CD14-positive monocyte (primary cell): ENCODE results near the gene RIPK1. TPM values are rescaled to one million over a fixed set of nuclear protein-coding genes. Genes with fewer than 3 reads are reported as not detected.

Source experiments
- DNase-seq, 3 donors: peaks; one replicate each; pipeline ENCODE4 v3.0.0-alpha.2; 2011 to 2022
- H2AFZ ChIP-seq: 2 replicates; pipeline ENCODE4 v1.6.0; 2012; ENCODE audit warnings: mild to moderate bottlenecking, low read depth, low read length, inconsistent platforms; ENCODE audit not compliant: insufficient read depth, poor library complexity, severe bottlenecking
- H3K27ac ChIP-seq, 2 donors: 1 replicate in 1 of 2; 2 replicates in 1 of 2; pipeline ENCODE4 v1.5.1; 2012 to 2013; ENCODE audit warnings: low read length in 2 of 2, control low read depth in 1 of 2, inconsistent platforms in 1 of 2, low read depth in 1 of 2, mild to moderate bottlenecking in 1 of 2
- H3K27me3 ChIP-seq, 2 donors: one replicate each; pipeline versions ENCODE4 v1.6.0 to v1.6.1; 2011 to 2013; ENCODE audit warnings: low read length in 2 of 2; ENCODE audit not compliant: control insufficient read depth in 2 of 2, insufficient read depth in 2 of 2
- H3K36me3 ChIP-seq, 2 donors: replicated peaks in 1 of 2; 1 replicate in 1 of 2; 2 replicates in 1 of 2; pipeline versions ENCODE4 v1.5.1 to v1.6.1; 2012 to 2013; ENCODE audit warnings: low read length in 2 of 2, control low read depth in 1 of 2, inconsistent platforms in 1 of 2, mild to moderate bottlenecking in 1 of 2; ENCODE audit not compliant: insufficient read depth in 2 of 2, control insufficient read depth in 1 of 2
- H3K4me1 ChIP-seq, 2 donors: 1 replicate in 1 of 2; 2 replicates in 1 of 2; pipeline versions ENCODE4 v1.5.1 to v1.6.1; 2012 to 2013; ENCODE audit warnings: low read length in 2 of 2, control low read depth in 1 of 2, inconsistent platforms in 1 of 2, mild to moderate bottlenecking in 1 of 2, moderate library complexity in 1 of 2; ENCODE audit not compliant: insufficient read depth in 2 of 2, control insufficient read depth in 1 of 2
- H3K4me2 ChIP-seq: replicated peaks from 2 replicates; pipeline ENCODE3; 2012; ENCODE audit warnings: low read length, moderate library complexity, mild to moderate bottlenecking; ENCODE audit not compliant: poor library complexity, severe bottlenecking; ENCODE audit errors: extremely low read depth
- H3K4me3 ChIP-seq, 3 experiments: fragments of 200-600 bp in 1 of 3; sonication (generic) in 1 of 3; replicated peaks in 1 of 3; 1 replicate in 2 of 3; 2 replicates in 1 of 3; pipeline ENCODE4 v1.5.1; 2011 to 2013; ENCODE audit warnings: low read length in 3 of 3, mild to moderate bottlenecking in 3 of 3, control low read depth in 2 of 3, low read depth in 2 of 3, inconsistent platforms in 1 of 3, moderate library complexity in 1 of 3
- H3K79me2 ChIP-seq: 2 replicates; pipeline ENCODE4 v1.6.0; 2012; ENCODE audit warnings: mild to moderate bottlenecking, control low read depth, inconsistent platforms, low read length, moderate library complexity; ENCODE audit not compliant: insufficient read depth
- H3K9ac ChIP-seq: 2 replicates; pipeline ENCODE4 v1.6.0; 2017; ENCODE audit warnings: low read length, mild to moderate bottlenecking; ENCODE audit not compliant: insufficient read depth, poor library complexity, severe bottlenecking
- H3K9me3 ChIP-seq, 2 donors: replicated peaks in 1 of 2; 1 replicate in 1 of 2; 2 replicates in 1 of 2; pipeline versions ENCODE4 v1.5.1 to v1.6.1; 2012 to 2013; ENCODE audit warnings: low read length in 2 of 2, control low read depth in 1 of 2; ENCODE audit not compliant: control insufficient read depth in 1 of 2, insufficient read depth in 1 of 2
- H4K20me1 ChIP-seq: 2 replicates; pipeline ENCODE4 v1.6.0; 2012; ENCODE audit warnings: mild to moderate bottlenecking, low read length, control low read depth, moderate library complexity; ENCODE audit not compliant: insufficient read depth
- H3K27ac Mint-ChIP-seq, 7 donors: one replicate each; pipeline ENCODE4 v1.8.0; 2020; ENCODE audit warnings: mild to moderate bottlenecking in 7 of 7, mixed read lengths in 7 of 7, moderate library complexity in 6 of 7, inconsistent platforms in 2 of 7
- H3K27me3 Mint-ChIP-seq, 3 donors: one replicate each; pipeline ENCODE4 v1.8.0; 2021 to 2022; ENCODE audit warnings: low read depth in 3 of 3, mild to moderate bottlenecking in 3 of 3, mixed read lengths in 3 of 3, moderate library complexity in 3 of 3, inconsistent platforms in 1 of 3
- H3K36me3 Mint-ChIP-seq, 2 donors: one replicate each; pipeline ENCODE4 v1.8.0; 2020; ENCODE audit warnings: mixed read lengths in 2 of 2, inconsistent platforms in 1 of 2, mild to moderate bottlenecking in 1 of 2
- H3K4me1 Mint-ChIP-seq: one replicate; pipeline ENCODE4 v1.8.0; 2020; ENCODE audit warnings: mild to moderate bottlenecking, mixed read lengths
- H3K4me3 Mint-ChIP-seq, 2 donors: one replicate each; pipeline ENCODE4 v1.8.0; 2020; ENCODE audit warnings: mild to moderate bottlenecking in 2 of 2, mixed read lengths in 2 of 2, moderate library complexity in 1 of 2
- H3K9me3 Mint-ChIP-seq, 7 donors: one replicate each; pipeline ENCODE4 v1.8.0; 2020 to 2022; ENCODE audit warnings: mixed read lengths in 7 of 7, mild to moderate bottlenecking in 6 of 7, moderate library complexity in 6 of 7, inconsistent platforms in 2 of 7
- CTCF ChIP-seq: fragments of 200-600 bp; IDR thresholded peaks from one replicate; pipeline ENCODE4 v1.8.0; 2022; ENCODE audit warnings: antibody characterized with exemption, mild to moderate bottlenecking
- WGBS: methylation state at CpG from one replicate; pipeline ENCODE4 v1.1.5; 2013; ENCODE audit warnings: missing lambda C conversion rate; ENCODE audit not compliant: insufficient coverage; 5-methylcytosine and 5-hydroxymethylcytosine counted together
- intact Hi-C, 2 donors: fragments of 100-400 bp; cut with micrococcal nuclease; formaldehyde crosslinking; loops; one replicate each; pipeline versions ENCODE4 v1.15.0 to v1.15.1; 2023
- polyA plus RNA-seq, 3 donors: library from polyadenylated mRNA; depleted of rRNA in 1 of 3; unstranded in 2 of 3; stranded (reverse) in 1 of 3; fragments of 300-500 nt in 2 of 3; fragments of >200 nt in 1 of 3; fragmentation: Illumina TruSeq in 2 of 3; gene quantifications; 1 replicate in 2 of 3; 2 replicates in 1 of 3; pipeline ENCODE4 v1.2.3, GENCODE V29; 2012 to 2021

Gene RIPK1
- polyA plus RNA-seq, 3 donors = 6.0 to 9.6 (median 9.6) TPM

DNA sequence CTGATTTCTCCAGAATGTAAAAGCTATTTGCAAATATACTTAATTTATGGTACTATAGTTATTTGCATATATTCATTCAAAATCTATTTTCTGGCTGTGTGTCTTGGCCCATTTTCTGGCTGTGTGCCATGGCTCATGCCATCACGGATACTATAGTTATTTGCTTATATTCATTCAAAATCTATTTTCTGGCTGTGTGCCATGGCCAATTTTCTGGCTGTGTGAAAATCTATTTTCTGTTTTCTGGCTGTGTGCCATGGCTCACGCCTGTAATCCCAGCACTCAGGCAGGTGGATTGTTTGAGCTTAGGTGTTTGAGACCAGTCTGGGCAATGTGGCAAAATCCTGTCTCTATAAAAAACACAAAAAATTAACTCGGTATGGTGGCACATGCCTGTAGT, 28.9 kb upstream of the RIPK1 start:
- Mint-ChIP-seq H3K4me3 (no peak overlapping the region), H3K9me3 (peaks cover 0 to 4% (median 0%) of the 10 kb centered on the region in 7 donors), H3K36me3 (no peaks in the 10 kb centered on the region), H3K27ac (no peak overlapping the region), H3K27me3 (peaks cover 0 to 8% (median 3%) of the 10 kb centered on the region in 3 donors), H3K4me1 (peaks cover 19% of the 10 kb centered on the region)
- no CpG with 5 or more reads among the region's 3 CpGs for WGBS
- DNase-seq = no peak
- Histone ChIP-seq H3K4me3 (no peak overlapping the region), H2AFZ (no peak overlapping the region), H3K4me2 (no peak overlapping the region), H3K36me3 (no peaks in the 10 kb centered on the region), H3K27ac (no peak overlapping the region), H3K27me3 (no peaks in the 10 kb centered on the region), H3K9ac (no peak overlapping the region), H3K4me1 (peaks cover 15 to 16% of the 10 kb centered on the region in 2 donors), H4K20me1 (no peaks in the 10 kb centered on the region), H3K79me2 (no peaks in the 10 kb centered on the region), H3K9me3 (no peaks in the 10 kb centered on the region)
- no peak for TF ChIP-seq CTCF
- intact Hi-C loops = no loop called here

GRCh38 chr6:3041147-3041546, 27.1 kb upstream of the RIPK1 start:
- no peak for DNase-seq
- Histone ChIP-seq H3K36me3 (no peaks in the 10 kb centered on the region), H3K4me1 (peaks cover 21 to 22% of the 10 kb centered on the region in 2 donors), H4K20me1 (no peaks in the 10 kb centered on the region), H3K27me3 (no peaks in the 10 kb centered on the region), H3K4me3 (no peak overlapping the region), H3K9ac (no peak overlapping the region), H3K9me3 (no peaks in the 10 kb centered on the region), H2AFZ (no peak overlapping the region), H3K79me2 (no peaks in the 10 kb centered on the region), H3K27ac (no peak overlapping the region), H3K4me2 (no peak overlapping the region)
- no peak for TF ChIP-seq CTCF
- 100% methylated on average over 1 of the region's 3 CpGs for WGBS
- Mint-ChIP-seq H3K36me3 (no peaks in the 10 kb centered on the region), H3K9me3 (no peaks in the 10 kb centered on the region), H3K27me3 (peaks cover 0 to 4% (median 1%) of the 10 kb centered on the region in 3 donors), H3K4me3 (no peak overlapping the region), H3K4me1 (peaks cover 28% of the 10 kb centered on the region), H3K27ac (no peak overlapping the region)
- intact Hi-C loops = no loop called here
